Suprapubic skin (tissue), 4 donors: ENCODE data around the gene FYN.

Experiments
- EP300 ChIP-seq: sonication (generic); formaldehyde crosslinking; IDR thresholded peaks from one replicate; pipeline ENCODE4 v1.6.1; 2017; ENCODE audit warnings: antibody characterized with exemption
- POLR2A ChIP-seq, 2 donors: fragments of 450-650 bp; IDR thresholded peaks; one replicate each; pipeline ENCODE4 v1.6.1; 2017; ENCODE audit warnings: antibody characterized with exemption in 2 of 2, mild to moderate bottlenecking in 2 of 2, moderate library complexity in 2 of 2
- POLR2AphosphoS5 ChIP-seq, 3 donors: sonication (generic); formaldehyde crosslinking; IDR thresholded peaks; one replicate each; pipeline ENCODE4 v1.6.1; 2017; ENCODE audit warnings: antibody characterized with exemption in 3 of 3
- TF ChIP-seq, protein P1 (sequence below), 2 donors: fragments of 200-600 bp in 1 of 2; fragments of 450-650 bp in 1 of 2; sonication (generic) in 1 of 2; IDR thresholded peaks; one replicate each; pipeline ENCODE4 v1.5.1; 2016 to 2019; ENCODE audit warnings: antibody characterized with exemption in 2 of 2, mild to moderate bottlenecking in 1 of 2, moderate library complexity in 1 of 2

DNA sequence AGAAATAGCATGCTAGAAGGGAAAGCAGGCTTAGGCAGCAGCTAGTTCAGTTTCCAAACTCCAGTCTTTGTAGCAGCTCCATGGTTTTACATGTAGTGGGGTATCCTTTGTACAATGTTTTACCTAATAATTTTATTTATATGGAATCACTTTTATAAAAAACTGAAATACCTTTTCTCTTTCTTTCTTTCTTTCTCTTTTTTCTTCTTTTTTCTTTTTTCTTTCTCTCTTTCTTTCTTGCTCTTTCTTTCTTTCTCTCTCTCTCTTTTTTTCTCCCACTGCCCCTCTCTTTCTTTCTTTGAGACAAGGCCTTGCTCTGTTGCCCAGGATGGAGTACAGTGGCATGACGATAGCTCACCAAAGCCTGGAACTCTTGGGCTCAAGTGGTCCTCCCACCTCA lies 41.4 kb upstream of the FYN start:
- TF ChIP-seq, protein P1, sequence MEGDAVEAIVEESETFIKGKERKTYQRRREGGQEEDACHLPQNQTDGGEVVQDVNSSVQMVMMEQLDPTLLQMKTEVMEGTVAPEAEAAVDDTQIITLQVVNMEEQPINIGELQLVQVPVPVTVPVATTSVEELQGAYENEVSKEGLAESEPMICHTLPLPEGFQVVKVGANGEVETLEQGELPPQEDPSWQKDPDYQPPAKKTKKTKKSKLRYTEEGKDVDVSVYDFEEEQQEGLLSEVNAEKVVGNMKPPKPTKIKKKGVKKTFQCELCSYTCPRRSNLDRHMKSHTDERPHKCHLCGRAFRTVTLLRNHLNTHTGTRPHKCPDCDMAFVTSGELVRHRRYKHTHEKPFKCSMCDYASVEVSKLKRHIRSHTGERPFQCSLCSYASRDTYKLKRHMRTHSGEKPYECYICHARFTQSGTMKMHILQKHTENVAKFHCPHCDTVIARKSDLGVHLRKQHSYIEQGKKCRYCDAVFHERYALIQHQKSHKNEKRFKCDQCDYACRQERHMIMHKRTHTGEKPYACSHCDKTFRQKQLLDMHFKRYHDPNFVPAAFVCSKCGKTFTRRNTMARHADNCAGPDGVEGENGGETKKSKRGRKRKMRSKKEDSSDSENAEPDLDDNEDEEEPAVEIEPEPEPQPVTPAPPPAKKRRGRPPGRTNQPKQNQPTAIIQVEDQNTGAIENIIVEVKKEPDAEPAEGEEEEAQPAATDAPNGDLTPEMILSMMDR (IDR thresholded peaks at IDR 0.05), result no peak
- no peak for TF ChIP-seq EP300
- no peak for TF ChIP-seq POLR2A (IDR thresholded peaks at IDR 0.05)
- TF ChIP-seq POLR2AphosphoS5 (IDR thresholded peaks at IDR 0.05), result no peak
